Anterior cingulate cortex (tissue), 58 donors: Measurements from ENCODE around the gene AKAP7.

Source experiments
- DNase-seq, 58 donors: peaks; one replicate each; lab custom pipeline; 2025; lab: John Stamatoyannopoulos, UW

AKAP7 gene

GRCh38 chr6:131197716-131198115, 62.4 kb downstream of the AKAP7 start:
- DNase-seq: no peak

DNA sequence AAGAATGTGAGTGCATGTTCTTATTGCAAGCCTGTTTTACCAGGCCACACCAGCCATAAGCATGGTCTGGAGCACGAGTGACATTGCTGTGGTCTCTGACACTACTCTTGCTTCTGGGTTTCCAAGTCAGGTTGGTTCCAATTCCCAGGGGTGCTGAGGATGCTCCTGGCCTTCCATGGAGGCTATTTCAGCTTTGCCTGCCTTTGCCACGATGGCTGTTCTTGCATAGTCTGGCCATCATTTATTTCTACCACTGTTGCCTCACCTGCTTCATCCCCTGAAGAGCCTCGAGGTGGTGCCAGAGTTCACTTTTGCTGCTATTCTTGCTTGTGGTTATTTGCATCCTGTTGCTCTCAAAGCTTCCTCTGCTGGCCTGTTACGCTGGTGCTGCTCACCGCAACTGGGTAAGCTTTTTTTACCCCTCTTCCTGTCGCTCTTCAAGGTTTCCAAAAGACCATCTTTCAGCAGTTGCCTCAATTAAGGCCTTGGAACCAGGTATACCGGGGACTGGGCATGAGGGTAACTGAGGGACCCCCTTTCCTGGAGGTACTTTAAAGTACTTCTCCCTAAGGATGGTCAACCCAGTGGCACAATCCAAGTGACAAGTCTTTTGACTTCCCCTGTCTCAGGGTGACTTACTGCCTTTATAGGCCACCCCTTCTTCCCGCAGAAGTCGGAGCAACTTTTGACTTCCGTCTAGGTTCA, 64.5 kb downstream of the AKAP7 start:
- DNase-seq: peak in 1 of 58 donors; percentile 10

- no peak for DNase-seq
These were observed 70.4 kb downstream of the AKAP7 start for GRCh38 chr6:131205481-131206244.

- no peak for DNase-seq
These were observed 71.4 kb downstream of the AKAP7 start for GRCh38 chr6:131206463-131207251.

- no peak for DNase-seq
These were observed 73.5 kb downstream of the AKAP7 start for GRCh38 chr6:131208787-131209186.

- no peak for DNase-seq
These were observed 75.2 kb downstream of the AKAP7 start for GRCh38 chr6:131210469-131210868.

DNA sequence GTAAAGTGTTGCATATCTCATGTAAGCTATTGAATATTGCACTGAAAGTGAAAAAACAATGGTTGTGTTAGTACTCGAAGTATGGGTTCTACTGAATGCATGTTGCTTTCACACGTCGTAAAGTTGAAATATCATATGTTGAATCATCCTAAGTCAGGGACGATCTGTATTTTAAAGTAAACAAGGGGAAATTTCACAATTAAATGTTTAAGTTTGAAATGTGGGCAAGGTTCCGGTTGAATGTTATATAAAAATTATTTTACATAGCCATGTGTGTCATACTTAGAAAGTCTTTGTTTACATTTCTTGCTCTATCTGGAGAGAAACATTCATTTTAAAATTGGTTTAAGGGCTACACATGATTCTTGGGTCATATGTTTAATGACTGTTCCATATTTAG, 76.8 kb downstream of the AKAP7 start:
- no peak for DNase-seq

DNA sequence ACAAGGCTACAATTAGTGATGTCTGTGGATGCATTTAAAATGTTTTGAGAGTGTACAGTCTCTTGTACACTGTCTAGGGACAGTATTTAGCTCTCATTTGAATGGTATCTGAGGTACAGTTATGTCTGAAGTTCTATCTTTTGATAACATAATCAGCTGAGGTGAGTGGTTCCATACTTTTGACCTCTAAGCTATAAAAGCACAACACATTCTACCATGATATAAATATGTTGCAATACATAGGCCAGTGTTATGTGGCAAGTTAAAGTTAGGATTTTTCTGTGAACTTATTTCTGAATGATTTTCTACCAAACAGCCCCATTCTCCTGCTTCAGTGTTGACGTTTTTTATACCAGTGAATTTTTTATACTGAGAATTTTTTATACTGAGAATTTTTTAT, 77.6 kb downstream of the AKAP7 start:
- no peak for DNase-seq

DNA sequence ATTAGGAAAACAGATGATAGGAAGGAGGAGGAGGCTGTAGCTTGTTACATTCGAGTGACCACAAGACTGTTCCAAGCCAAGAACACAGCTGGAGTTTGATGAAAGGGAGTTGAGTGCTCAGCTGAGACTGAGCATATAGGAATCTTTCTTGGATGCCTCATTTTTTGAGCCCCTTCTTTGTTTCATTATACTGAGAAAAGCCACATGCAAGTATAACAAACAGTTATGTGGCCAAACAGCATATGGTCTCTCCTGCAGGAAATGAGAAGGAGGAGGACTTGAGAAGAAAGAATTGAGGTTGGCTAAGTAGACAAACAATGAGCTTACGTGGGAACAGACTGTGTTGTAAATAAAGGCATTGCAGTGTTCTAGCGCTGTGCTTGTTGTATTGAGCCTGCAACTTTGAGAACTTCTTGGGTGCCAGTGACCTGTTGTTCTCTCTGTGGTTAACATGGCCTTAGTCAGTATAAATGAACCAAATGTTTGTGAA, 78.3 kb downstream of the AKAP7 start:
- DNase-seq: no peak

GRCh38 chr6:131215219-131215618, 80.0 kb downstream of the AKAP7 start:
- DNase-seq: no peak

GRCh38 chr6:131216246-131216645, 81.0 kb downstream of the AKAP7 start:
- no peak for DNase-seq

GRCh38 chr6:131222773-131223172, 87.5 kb downstream of the AKAP7 start:
- DNase-seq: no peak

DNA sequence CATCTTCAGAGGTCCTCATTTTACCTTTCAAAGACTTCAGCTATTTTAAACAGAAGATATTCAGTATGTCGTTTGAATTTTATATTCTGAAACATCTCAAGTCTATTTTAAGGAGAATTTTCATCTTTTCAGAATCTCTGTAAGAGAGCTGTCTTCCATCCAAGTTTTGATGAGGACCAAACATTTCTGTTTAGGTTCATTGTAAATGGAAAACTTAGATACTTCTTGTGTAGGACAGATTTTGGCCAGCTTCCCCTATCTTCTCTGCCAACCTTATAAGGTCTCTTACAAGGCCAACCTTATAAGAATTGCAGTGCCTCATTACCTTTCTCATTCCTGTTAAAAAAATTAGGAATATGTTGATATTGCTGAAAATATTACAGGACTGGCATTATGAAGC, 88.1 kb downstream of the AKAP7 start:
- DNase-seq: no peak

GRCh38 chr6:131225127-131225526, 89.9 kb downstream of the AKAP7 start:
- no peak for DNase-seq

DNA sequence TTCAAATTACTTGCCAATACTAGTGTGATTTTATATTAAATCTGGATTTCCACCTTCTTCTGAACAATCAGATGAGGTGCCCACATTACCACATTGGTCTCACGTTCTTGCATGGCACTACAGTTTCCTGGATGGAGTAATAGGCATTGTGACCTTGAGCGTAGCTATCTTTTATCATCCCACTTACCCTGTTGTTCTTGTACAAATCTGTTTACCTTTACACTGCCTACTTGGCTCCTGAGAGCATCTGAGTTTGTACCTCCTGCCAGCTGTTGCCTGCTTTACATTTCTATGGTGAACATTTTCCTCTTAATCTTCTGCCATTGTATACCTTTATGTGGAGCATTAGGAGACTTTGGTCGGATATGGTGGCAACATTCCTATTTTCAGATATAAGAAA, 90.7 kb downstream of the AKAP7 start:
- DNase-seq: no peak

GRCh38 chr6:131226459-131227157, 91.3 kb downstream of the AKAP7 start:
- DNase-seq: no peak

- no peak for DNase-seq
These were observed 91.9 kb downstream of the AKAP7 start for GRCh38 chr6:131227158-131227543.

GRCh38 chr6:131231103-131231502, 95.8 kb downstream of the AKAP7 start:
- DNase-seq: no peak

- no peak for DNase-seq
These were observed 96.6 kb downstream of the AKAP7 start for GRCh38 chr6:131231891-131232290.

GRCh38 chr6:131244942-131245341, 109.7 kb downstream of the AKAP7 start:
- no peak for DNase-seq

GRCh38 chr6:131250122-131250521, 114.9 kb downstream of the AKAP7 start:
- peak in 54 of 58 donors; percentile 7 to 81 (median 52) for DNase-seq
